ENCODE measurements around the gene CCDC148. TPM values are rescaled to one million over a fixed set of nuclear protein-coding genes. Genes with fewer than 3 reads are reported as not detected.

Gene CCDC148
- total and polyA plus RNA-seq, 4 donors: 0.02 to 0.42 (median 0.31) TPM

- Histone ChIP-seq H3K4me3 (ENCODE audit: low read depth in 1 of 3, low read length in 3 of 3) (no peak overlapping the region), H3K27me3 (ENCODE audit: control insufficient read depth in 4 of 4, insufficient read depth in 4 of 4, low read length in 3 of 4) (no peaks in the 10 kb centered on the region), H3K36me3 (ENCODE audit: control insufficient read depth in 4 of 4, insufficient read depth in 3 of 4, low read depth in 1 of 4, low read length in 3 of 4) (no peaks in the 10 kb centered on the region), H3K27ac (ENCODE audit: low read depth in 1 of 2, low read length in 2 of 2) (no peak overlapping the region), H3K4me1 (ENCODE audit: control insufficient read depth in 4 of 4, insufficient read depth in 4 of 4, low read length in 3 of 4) (no peaks in the 10 kb centered on the region), H3K9ac (ENCODE audit: low read depth in 1 of 2, low read length in 2 of 2) (no peak overlapping the region), H3K9me3 (ENCODE audit: control insufficient read depth in 4 of 4, low read length in 3 of 4) (peaks cover 0 to 2% (median 0%) of the 10 kb centered on the region in 4 donors)
- no peak for DNase-seq (ENCODE audit: low spot score)
- WGBS: 80% methylated on average over 3 of the region's 3 CpGs
- TF ChIP-seq HNF4A (conservative IDR thresholded peaks at IDR 0.05) (no peak), HNF4G (IDR thresholded peaks at IDR 0.05) (no peak), MAX (IDR thresholded peaks at IDR 0.05) (no peak), TAF1 (conservative IDR thresholded peaks at IDR 0.05) (no peak), SP1 (IDR thresholded peaks at IDR 0.05) (no peak), RAD21 (IDR thresholded peaks at IDR 0.05) (no peak), EGR1 (IDR thresholded peaks at IDR 0.05; ENCODE audit: low read depth in 2 of 2) (no peak), JUND (IDR thresholded peaks at IDR 0.05) (no peak), FOXA2 (IDR thresholded peaks at IDR 0.05) (no peak), NR2F2 (IDR thresholded peaks at IDR 0.05) (no peak)
- TF ChIP-seq, protein P1, sequence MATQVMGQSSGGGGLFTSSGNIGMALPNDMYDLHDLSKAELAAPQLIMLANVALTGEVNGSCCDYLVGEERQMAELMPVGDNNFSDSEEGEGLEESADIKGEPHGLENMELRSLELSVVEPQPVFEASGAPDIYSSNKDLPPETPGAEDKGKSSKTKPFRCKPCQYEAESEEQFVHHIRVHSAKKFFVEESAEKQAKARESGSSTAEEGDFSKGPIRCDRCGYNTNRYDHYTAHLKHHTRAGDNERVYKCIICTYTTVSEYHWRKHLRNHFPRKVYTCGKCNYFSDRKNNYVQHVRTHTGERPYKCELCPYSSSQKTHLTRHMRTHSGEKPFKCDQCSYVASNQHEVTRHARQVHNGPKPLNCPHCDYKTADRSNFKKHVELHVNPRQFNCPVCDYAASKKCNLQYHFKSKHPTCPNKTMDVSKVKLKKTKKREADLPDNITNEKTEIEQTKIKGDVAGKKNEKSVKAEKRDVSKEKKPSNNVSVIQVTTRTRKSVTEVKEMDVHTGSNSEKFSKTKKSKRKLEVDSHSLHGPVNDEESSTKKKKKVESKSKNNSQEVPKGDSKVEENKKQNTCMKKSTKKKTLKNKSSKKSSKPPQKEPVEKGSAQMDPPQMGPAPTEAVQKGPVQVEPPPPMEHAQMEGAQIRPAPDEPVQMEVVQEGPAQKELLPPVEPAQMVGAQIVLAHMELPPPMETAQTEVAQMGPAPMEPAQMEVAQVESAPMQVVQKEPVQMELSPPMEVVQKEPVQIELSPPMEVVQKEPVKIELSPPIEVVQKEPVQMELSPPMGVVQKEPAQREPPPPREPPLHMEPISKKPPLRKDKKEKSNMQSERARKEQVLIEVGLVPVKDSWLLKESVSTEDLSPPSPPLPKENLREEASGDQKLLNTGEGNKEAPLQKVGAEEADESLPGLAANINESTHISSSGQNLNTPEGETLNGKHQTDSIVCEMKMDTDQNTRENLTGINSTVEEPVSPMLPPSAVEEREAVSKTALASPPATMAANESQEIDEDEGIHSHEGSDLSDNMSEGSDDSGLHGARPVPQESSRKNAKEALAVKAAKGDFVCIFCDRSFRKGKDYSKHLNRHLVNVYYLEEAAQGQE (IDR thresholded peaks at IDR 0.05): no peak
- TF ChIP-seq, protein P2, sequence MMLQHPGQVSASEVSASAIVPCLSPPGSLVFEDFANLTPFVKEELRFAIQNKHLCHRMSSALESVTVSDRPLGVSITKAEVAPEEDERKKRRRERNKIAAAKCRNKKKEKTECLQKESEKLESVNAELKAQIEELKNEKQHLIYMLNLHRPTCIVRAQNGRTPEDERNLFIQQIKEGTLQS (IDR thresholded peaks at IDR 0.05): no peak
Observed at GRCh38 chr2:158143703-158144360, 312.7 kb downstream of the CCDC148 start.

DNA sequence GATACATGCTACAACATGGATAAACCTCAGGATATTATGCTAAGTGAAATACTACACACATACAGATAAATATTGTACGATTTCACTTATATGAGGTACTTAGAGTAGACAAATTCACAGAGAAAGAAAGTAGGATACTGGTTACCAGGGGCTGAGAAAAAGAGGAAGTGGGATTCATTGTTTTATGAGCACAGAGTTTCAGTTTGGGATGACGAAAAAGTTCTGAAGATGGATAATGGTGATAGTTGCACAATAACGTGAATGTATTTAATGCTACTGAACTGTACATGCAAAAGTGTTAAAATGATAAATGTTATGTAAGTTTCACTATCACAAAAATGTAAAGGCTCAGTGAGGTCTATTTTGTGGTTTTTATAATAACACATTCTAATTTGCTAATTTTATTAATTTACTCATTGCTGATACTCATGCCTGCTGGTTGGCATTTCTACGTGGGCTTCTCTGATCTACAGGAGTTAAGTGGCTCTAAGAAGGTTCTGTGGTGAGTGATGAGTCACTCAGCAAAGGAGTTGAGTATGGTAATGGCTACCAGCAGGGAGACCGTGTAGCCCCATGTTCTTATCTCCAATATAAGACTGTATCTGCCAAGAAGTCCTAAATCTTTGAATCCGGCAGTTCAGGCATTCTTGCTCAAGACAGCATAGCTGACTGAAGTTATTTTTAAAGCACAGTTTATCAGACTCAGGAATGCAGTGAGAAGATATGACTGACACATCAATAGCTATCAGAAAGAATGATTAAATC lies 313.8 kb downstream of the CCDC148 start:
- Histone ChIP-seq H3K9ac (ENCODE audit: low read depth in 1 of 2, low read length in 2 of 2) (no peak overlapping the region), H3K9me3 (ENCODE audit: control insufficient read depth in 4 of 4, low read length in 3 of 4) (peaks cover 0 to 2% (median 0%) of the 10 kb centered on the region in 4 donors), H3K4me3 (ENCODE audit: low read depth in 1 of 3, low read length in 3 of 3) (no peak overlapping the region), H3K27ac (ENCODE audit: low read depth in 1 of 2, low read length in 2 of 2) (no peak overlapping the region), H3K36me3 (ENCODE audit: control insufficient read depth in 4 of 4, insufficient read depth in 3 of 4, low read depth in 1 of 4, low read length in 3 of 4) (no peaks in the 10 kb centered on the region), H3K27me3 (ENCODE audit: control insufficient read depth in 4 of 4, insufficient read depth in 4 of 4, low read length in 3 of 4) (no peaks in the 10 kb centered on the region), H3K4me1 (ENCODE audit: control insufficient read depth in 4 of 4, insufficient read depth in 4 of 4, low read length in 3 of 4) (no peaks in the 10 kb centered on the region)
- DNase-seq (ENCODE audit: low spot score): no peak
- WGBS: 81% methylated on average over 6 of the region's 6 CpGs
- TF ChIP-seq MAX (IDR thresholded peaks at IDR 0.05) (no peak), RXRA (IDR thresholded peaks at IDR 0.05) (no peak), TAF1 (conservative IDR thresholded peaks at IDR 0.05) (no peak), HNF4G (IDR thresholded peaks at IDR 0.05) (no peak), SP1 (IDR thresholded peaks at IDR 0.05) (no peak), GABPA (IDR thresholded peaks at IDR 0.05 in 1 of 2, conservative IDR thresholded peaks at IDR 0.05 in 1 of 2) (no peak), NR2F2 (IDR thresholded peaks at IDR 0.05) (no peak), HNF4A (conservative IDR thresholded peaks at IDR 0.05) (no peak), FOXA1 (IDR thresholded peaks at IDR 0.05) (no peak), FOXA2 (IDR thresholded peaks at IDR 0.05) (no peak), CTCF (IDR thresholded peaks at IDR 0.05; ENCODE audit: low read depth, low read length, missing input control) (no peak), EGR1 (IDR thresholded peaks at IDR 0.05; ENCODE audit: low read depth in 2 of 2) (no peak), YY1 (IDR thresholded peaks at IDR 0.05) (no peak)
- TF ChIP-seq, protein P2 (IDR thresholded peaks at IDR 0.05): no peak
- TF ChIP-seq, protein P3, sequence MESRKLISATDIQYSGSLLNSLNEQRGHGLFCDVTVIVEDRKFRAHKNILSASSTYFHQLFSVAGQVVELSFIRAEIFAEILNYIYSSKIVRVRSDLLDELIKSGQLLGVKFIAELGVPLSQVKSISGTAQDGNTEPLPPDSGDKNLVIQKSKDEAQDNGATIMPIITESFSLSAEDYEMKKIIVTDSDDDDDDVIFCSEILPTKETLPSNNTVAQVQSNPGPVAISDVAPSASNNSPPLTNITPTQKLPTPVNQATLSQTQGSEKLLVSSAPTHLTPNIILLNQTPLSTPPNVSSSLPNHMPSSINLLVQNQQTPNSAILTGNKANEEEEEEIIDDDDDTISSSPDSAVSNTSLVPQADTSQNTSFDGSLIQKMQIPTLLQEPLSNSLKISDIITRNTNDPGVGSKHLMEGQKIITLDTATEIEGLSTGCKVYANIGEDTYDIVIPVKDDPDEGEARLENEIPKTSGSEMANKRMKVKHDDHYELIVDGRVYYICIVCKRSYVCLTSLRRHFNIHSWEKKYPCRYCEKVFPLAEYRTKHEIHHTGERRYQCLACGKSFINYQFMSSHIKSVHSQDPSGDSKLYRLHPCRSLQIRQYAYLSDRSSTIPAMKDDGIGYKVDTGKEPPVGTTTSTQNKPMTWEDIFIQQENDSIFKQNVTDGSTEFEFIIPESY (IDR thresholded peaks at IDR 0.05): no peak
